IMR-90 (cell line): ENCODE measurements around the gene XPR1. TPM values are rescaled to one million over a fixed set of nuclear protein-coding genes. Genes with fewer than 3 reads are reported as not detected.

Experiments used
- ATAC-seq: fragments of 200-7000 bp; cut with Tn5 transposase; 2 replicates; pipeline ENCODE4 v1.9.1; 2020; ENCODE audit warnings: low read depth, mild to moderate bottlenecking, moderate library complexity
- BruUV-seq: library from RNA; stranded (reverse); fragments of 400-500 nt; replicated peaks from 2 replicates; lab custom pipeline; 2021; lab: Mats Ljungman, UMichigan
- CTCF ChIA-PET: fragments of 300-600 bp; formaldehyde crosslinking; extraction: SDS; loops from one replicate; lab custom pipeline; 2021; ENCODE audit warnings: antibody characterized with exemption; lab: Yijun Ruan, JAX
- POLR2A ChIA-PET: fragments of 300-600 bp; sonication (Branson Sonifier 250); formaldehyde crosslinking; loops from one replicate; lab custom pipeline; 2022; ENCODE audit warnings: antibody characterized with exemption; ENCODE audit not compliant: unreplicated experiment; lab: Charles Lee
- DNase-seq: peaks from one replicate; pipeline ENCODE4 v3.0.0; 2013
- H2AFZ ChIP-seq: replicated peaks from 2 replicates; pipeline ENCODE3; 2013; ENCODE audit warnings: low read length, mild to moderate bottlenecking; ENCODE audit not compliant: poor library complexity
- H2AK5ac ChIP-seq: 2 replicates; pipeline ENCODE4 v1.6.1; 2013; ENCODE audit warnings: low read depth, low read length, inconsistent platforms
- H2AK9ac ChIP-seq: replicated peaks from 2 replicates; pipeline ENCODE3; 2013; ENCODE audit warnings: mild to moderate bottlenecking, low read depth, low read length, moderate library complexity; ENCODE audit not compliant: poor library complexity
- H2BK120ac ChIP-seq: 2 replicates; pipeline ENCODE4 v1.6.1; 2013; ENCODE audit warnings: low read depth, low read length, inconsistent platforms
- H2BK15ac ChIP-seq: 3 replicates; pipeline ENCODE4 v1.6.1; 2013; ENCODE audit warnings: low read depth, low read length, inconsistent platforms
- H2BK20ac ChIP-seq: 2 replicates; pipeline ENCODE4 v1.6.1; 2013; ENCODE audit warnings: low read depth, mild to moderate bottlenecking, inconsistent platforms, low read length, moderate library complexity
- H2BK5ac ChIP-seq: 2 replicates; pipeline ENCODE4 v1.6.1; 2013; ENCODE audit warnings: mild to moderate bottlenecking, low read depth, low read length, inconsistent platforms; ENCODE audit not compliant: poor library complexity, severe bottlenecking
- H3K14ac ChIP-seq: replicated peaks from 2 replicates; pipeline ENCODE4 v1.6.1; 2013; ENCODE audit warnings: low read depth, low read length, inconsistent platforms
- H3K18ac ChIP-seq: 2 replicates; pipeline ENCODE4 v1.6.1; 2013; ENCODE audit warnings: low read depth, low read length, control low read depth
- H3K23ac ChIP-seq: 2 replicates; pipeline ENCODE4 v1.6.1; 2013; ENCODE audit warnings: low read depth, low read length, inconsistent platforms
- H3K27ac ChIP-seq: 2 replicates; pipeline ENCODE4 v1.5.1; 2013; ENCODE audit warnings: mild to moderate bottlenecking, control low read depth, low read length; ENCODE audit not compliant: insufficient read depth
- H3K27me3 ChIP-seq: 2 replicates; pipeline ENCODE4 v1.6.1; 2013; ENCODE audit warnings: low read length; ENCODE audit not compliant: control insufficient read depth, insufficient read depth
- H3K36me3 ChIP-seq: 2 replicates; pipeline ENCODE4 v1.6.1; 2013; ENCODE audit warnings: low read length, mixed read lengths; ENCODE audit not compliant: control insufficient read depth, insufficient read depth
- H3K4ac ChIP-seq: 2 replicates; pipeline ENCODE4 v1.6.1; 2013; ENCODE audit warnings: low read depth, low read length, inconsistent platforms
- H3K4me1 ChIP-seq: 2 replicates; pipeline ENCODE4 v1.6.1; 2013; ENCODE audit warnings: low read length, mixed read lengths; ENCODE audit not compliant: control insufficient read depth, insufficient read depth
- H3K4me2 ChIP-seq: 2 replicates; pipeline ENCODE4 v1.6.1; 2013; ENCODE audit warnings: low read depth, mild to moderate bottlenecking, control low read depth, low read length, moderate library complexity
- H3K4me3 ChIP-seq: 2 replicates; pipeline ENCODE4 v1.5.1; 2013; ENCODE audit warnings: low read depth, mild to moderate bottlenecking, control low read depth, low read length, moderate library complexity; ENCODE audit not compliant: insufficient read depth
- H3K56ac ChIP-seq: 2 replicates; pipeline ENCODE4 v1.6.1; 2013; ENCODE audit warnings: low read length, inconsistent platforms; ENCODE audit not compliant: insufficient read depth; ENCODE audit errors: extremely low read depth
- H3K79me1 ChIP-seq, 2 experiments: 2 replicates each; pipeline ENCODE4 v1.6.1; 2013; ENCODE audit warnings: low read length in 2 of 2, inconsistent platforms in 1 of 2, low read depth in 1 of 2
- H3K9ac ChIP-seq: 2 replicates; pipeline ENCODE4 v1.6.1; 2013; ENCODE audit warnings: low read depth, low read length, control low read depth
- H3K9me1 ChIP-seq: 2 replicates; pipeline ENCODE4 v1.6.1; 2013; ENCODE audit warnings: low read length, inconsistent platforms; ENCODE audit not compliant: insufficient read depth
- H3K9me3 ChIP-seq: 2 replicates; pipeline ENCODE4 v1.6.1; 2013; ENCODE audit warnings: low read length; ENCODE audit not compliant: control insufficient read depth, insufficient read depth
- H4K20me1 ChIP-seq: 2 replicates; pipeline ENCODE4 v1.6.1; 2013; ENCODE audit warnings: low read length, inconsistent platforms; ENCODE audit not compliant: insufficient read depth
- H4K5ac ChIP-seq: 2 replicates; pipeline ENCODE4 v1.6.1; 2013; ENCODE audit warnings: mild to moderate bottlenecking, low read depth, low read length, control low read depth
- H4K8ac ChIP-seq, 2 experiments: 2 replicates each; pipeline ENCODE4 v1.6.1; 2013; ENCODE audit warnings: low read depth in 2 of 2, low read length in 2 of 2, control low read depth in 1 of 2, inconsistent platforms in 1 of 2
- H4K91ac ChIP-seq: 2 replicates; pipeline ENCODE4 v1.6.1; 2013; ENCODE audit warnings: low read depth, low read length, inconsistent platforms; ENCODE audit not compliant: insufficient read depth
- CEBPB ChIP-seq: IDR thresholded peaks from 2 replicates; pipeline ENCODE4 v1.6.1; 2012; ENCODE audit warnings: low read depth, low read length, improper control_type of control experiment
- MAZ ChIP-seq: IDR thresholded peaks from 2 replicates; pipeline ENCODE4 v1.6.1; 2012; ENCODE audit warnings: low read depth, mild to moderate bottlenecking, low read length, improper control_type of control experiment, moderate library complexity, borderline replicate concordance
- NFE2L2 ChIP-seq: fragments of 150-350 bp; IDR thresholded peaks from 2 replicates; pipeline ENCODE4 v1.6.1; 2016; ENCODE audit warnings: low read depth, mild to moderate bottlenecking, low read length
- POLR2A ChIP-seq: IDR thresholded peaks from 2 replicates; pipeline ENCODE4 v1.6.1; 2012; ENCODE audit warnings: mild to moderate bottlenecking, low read depth, low read length
- RCOR1 ChIP-seq: IDR thresholded peaks from 2 replicates; pipeline ENCODE4 v1.6.1; 2012; ENCODE audit warnings: mild to moderate bottlenecking, low read length, improper control_type of control experiment; ENCODE audit not compliant: insufficient replicate concordance
- dilution Hi-C: fragments of 300-500 bp; cut with HindIII; formaldehyde crosslinking; loops from one replicate; pipeline ENCODE4 v1.14.3; 2018; ENCODE audit warnings: low sequenced_read_pairs; ENCODE audit not compliant: unreplicated experiment
- in situ Hi-C: fragments of 300-500 bp; cut with MboI; formaldehyde crosslinking; loops from 3 replicates; pipeline ENCODE4 v1.14.3; 2019; ENCODE audit warnings: low sequenced_read_pairs, inconsistent platforms, mixed read lengths
- intact Hi-C: fragments of 100-400 bp; cut with micrococcal nuclease; formaldehyde crosslinking; loops from 2 replicates; pipeline ENCODE4 v1.10.0; 2022
- polyA plus RNA-seq, 3 experiments: library from polyadenylated mRNA; depleted of rRNA; stranded (reverse); fragments of >200 nt; gene quantifications; 2 replicates each; pipeline ENCODE4 v1.2.3, GENCODE V29; 2012; ENCODE audit warnings: low replicate concordance in 1 of 3
- total RNA-seq: library from RNA; depleted of rRNA; stranded (reverse); fragments of >200 nt; gene quantifications from 2 replicates; pipeline ENCODE4 v1.2.3, GENCODE V29; 2012
- TF ChIP-seq, protein P1 (sequence below): fragments of 150-350 bp; IDR thresholded peaks from 2 replicates; pipeline ENCODE4 v1.6.1; 2017; ENCODE audit warnings: mild to moderate bottlenecking, antibody characterized with exemption, low read length, low read depth

The XPR1 gene
- total and polyA plus RNA-seq, 2 of the 4 experiments (the other 2 are of a cell fraction): 11.8 to 25.1 TPM

- Histone ChIP-seq H4K91ac (no peak overlapping the region), H3K27ac (no peak overlapping the region), H3K79me1 (0 out of 4 replicates have a peak, but pooled peaks cover 0 to 3% of the 10 kb centered on the region in 2 experiments), H4K20me1 (no peaks in the 10 kb centered on the region), H3K9me3 (no peaks in the 10 kb centered on the region), H3K9ac (no peak overlapping the region), H2BK5ac (no peak overlapping the region), H3K56ac (no peak overlapping the region), H2AK5ac (no peak overlapping the region), H3K36me3 (0 out of 2 replicates have a peak, but pooled peaks cover 4% of the 10 kb centered on the region), H3K4ac (no peak overlapping the region), H3K18ac (no peak overlapping the region), H2BK15ac (no peak overlapping the region), H3K4me3 (no peak overlapping the region), H2AK9ac (no peak overlapping the region), H2AFZ (no peak overlapping the region), H3K23ac (no peak overlapping the region), H2BK120ac (no peak overlapping the region), H4K5ac (no peak overlapping the region), H3K27me3 (no peaks in the 10 kb centered on the region), H3K9me1 (0 out of 2 replicates have a peak, but pooled peaks cover 4% of the 10 kb centered on the region), H3K4me1 (no peaks in the 10 kb centered on the region), H3K4me2 (no peak overlapping the region), H3K14ac (no peak overlapping the region), H2BK20ac (no peak overlapping the region), H4K8ac (no peak overlapping the region)
- BruUV-seq: no TSS peak
- in situ Hi-C loops: no loop called here
- TF ChIP-seq MAZ (no peak), RCOR1 (no peak), NFE2L2 (no peak), POLR2A (no peak), CEBPB (no peak)
- TF ChIP-seq, protein P1, sequence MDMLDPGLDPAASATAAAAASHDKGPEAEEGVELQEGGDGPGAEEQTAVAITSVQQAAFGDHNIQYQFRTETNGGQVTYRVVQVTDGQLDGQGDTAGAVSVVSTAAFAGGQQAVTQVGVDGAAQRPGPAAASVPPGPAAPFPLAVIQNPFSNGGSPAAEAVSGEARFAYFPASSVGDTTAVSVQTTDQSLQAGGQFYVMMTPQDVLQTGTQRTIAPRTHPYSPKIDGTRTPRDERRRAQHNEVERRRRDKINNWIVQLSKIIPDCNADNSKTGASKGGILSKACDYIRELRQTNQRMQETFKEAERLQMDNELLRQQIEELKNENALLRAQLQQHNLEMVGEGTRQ: no peak
- ATAC-seq: no peak
- no peak for DNase-seq
- dilution Hi-C loops: no loop called here
- ChIA-PET CTCF (no interaction called here), POLR2A (no interaction called here)
- intact Hi-C loops: no loop called here
Measured at GRCh38 chr1:180848191-180848590, 216.4 kb downstream of the XPR1 start.
